B cell (primary cell): Measurements from ENCODE around the gene SLC12A6.

ENCODE experiments used
- EZH2 ChIP-seq: IDR thresholded peaks from 2 replicates; pipeline ENCODE4 v1.6.1; 2012; ENCODE audit warnings: borderline replicate concordance, low read depth, mild to moderate bottlenecking, moderate library complexity, low read length; ENCODE audit not compliant: insufficient read depth, poor library complexity, severe bottlenecking
- TF ChIP-seq, protein P1 (sequence below): fragments of 200-600 bp; IDR thresholded peaks from one replicate; pipeline ENCODE4 v1.8.0; 2022; ENCODE audit warnings: antibody characterized with exemption, mild to moderate bottlenecking

- no peak for TF ChIP-seq EZH2
- TF ChIP-seq, protein P1, sequence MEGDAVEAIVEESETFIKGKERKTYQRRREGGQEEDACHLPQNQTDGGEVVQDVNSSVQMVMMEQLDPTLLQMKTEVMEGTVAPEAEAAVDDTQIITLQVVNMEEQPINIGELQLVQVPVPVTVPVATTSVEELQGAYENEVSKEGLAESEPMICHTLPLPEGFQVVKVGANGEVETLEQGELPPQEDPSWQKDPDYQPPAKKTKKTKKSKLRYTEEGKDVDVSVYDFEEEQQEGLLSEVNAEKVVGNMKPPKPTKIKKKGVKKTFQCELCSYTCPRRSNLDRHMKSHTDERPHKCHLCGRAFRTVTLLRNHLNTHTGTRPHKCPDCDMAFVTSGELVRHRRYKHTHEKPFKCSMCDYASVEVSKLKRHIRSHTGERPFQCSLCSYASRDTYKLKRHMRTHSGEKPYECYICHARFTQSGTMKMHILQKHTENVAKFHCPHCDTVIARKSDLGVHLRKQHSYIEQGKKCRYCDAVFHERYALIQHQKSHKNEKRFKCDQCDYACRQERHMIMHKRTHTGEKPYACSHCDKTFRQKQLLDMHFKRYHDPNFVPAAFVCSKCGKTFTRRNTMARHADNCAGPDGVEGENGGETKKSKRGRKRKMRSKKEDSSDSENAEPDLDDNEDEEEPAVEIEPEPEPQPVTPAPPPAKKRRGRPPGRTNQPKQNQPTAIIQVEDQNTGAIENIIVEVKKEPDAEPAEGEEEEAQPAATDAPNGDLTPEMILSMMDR = no peak
Measured at GRCh38 chr15:34266751-34267150, 70.8 kb downstream of the SLC12A6 start.
